Measurements from ENCODE around the gene CCDC172.

CCDC172 gene

DNA sequence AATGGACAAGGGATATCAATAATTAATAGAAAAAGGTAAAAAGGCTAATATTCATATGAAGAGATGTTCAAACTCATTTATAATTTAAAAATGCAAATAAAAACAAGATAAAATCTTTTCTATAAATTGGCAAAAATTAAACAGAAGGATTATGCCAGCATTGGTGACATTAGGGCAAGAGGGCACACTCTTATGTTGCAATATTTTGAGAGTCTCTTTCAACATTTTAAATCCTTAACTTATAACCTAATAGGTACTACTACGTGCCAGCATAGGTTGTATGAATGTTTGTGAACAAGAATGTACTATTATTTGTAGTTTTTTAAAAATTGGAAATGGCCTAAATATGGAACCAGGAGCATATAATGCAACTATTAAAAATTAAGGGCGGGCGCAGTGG is 78.6 kb downstream of the CCDC172 start:
- no peak for TF ChIP-seq CTCF (IDR thresholded peaks at IDR 0.05; ENCODE audit: extremely low read depth, missing control alignments)
- no peak for DNase-seq (ENCODE audit: low spot score)

DNA sequence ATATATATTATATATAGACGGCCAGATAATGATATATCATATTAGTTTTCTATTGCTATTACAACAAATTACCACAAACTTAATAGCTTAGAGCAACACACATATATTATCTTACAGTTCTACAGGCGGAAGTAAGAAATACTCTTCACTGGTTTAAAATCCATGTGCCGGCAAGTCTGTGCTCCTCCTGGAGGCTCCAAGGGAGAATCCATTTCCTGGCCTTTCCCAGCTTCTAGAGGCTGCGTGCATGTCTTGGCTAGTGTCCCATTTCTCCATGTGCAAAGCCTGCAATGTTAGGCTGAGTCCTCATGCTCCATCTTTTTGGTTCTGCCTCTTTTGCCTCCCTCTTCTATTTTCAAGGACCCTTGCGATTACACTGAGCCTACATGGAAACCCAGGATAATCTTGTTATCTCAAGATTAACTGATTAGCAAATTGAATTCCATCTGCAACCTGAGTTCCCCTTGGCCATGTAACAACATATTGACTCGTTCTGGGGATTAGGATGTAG is 79.5 kb downstream of the CCDC172 start:
- TF ChIP-seq CTCF (IDR thresholded peaks at IDR 0.05; ENCODE audit: extremely low read depth, missing control alignments): no peak

DNA sequence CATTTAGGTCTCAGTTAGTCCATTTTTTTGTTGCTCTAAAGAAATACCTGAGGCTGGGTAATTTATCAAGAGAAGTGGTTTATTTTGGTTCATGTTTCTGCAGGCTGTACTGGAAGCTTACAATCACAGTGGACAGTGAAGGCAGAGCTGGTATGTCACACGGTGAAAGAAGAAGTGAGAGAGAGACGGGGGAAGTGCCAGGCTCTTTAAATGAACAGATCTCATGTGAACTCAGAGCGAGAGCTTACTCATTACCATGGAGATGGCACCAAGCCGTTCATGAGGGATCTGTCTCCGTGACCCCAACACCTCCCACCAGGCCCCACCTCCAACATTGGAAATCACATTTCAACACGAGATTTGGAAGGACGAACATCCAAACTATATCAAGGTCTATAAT is 84.5 kb downstream of the CCDC172 start:
- no peak for DNase-seq (ENCODE audit: low spot score)

More for the DNA sequence above, 79.5 kb downstream of the CCDC172 start:
- no peak for DNase-seq (ENCODE audit: low spot score)

GRCh38 chr10:116410351-116410750 is 86.1 kb downstream of the CCDC172 start:
- no peak for DNase-seq (ENCODE audit: low spot score)
- TF ChIP-seq CTCF (IDR thresholded peaks at IDR 0.05; ENCODE audit: extremely low read depth, missing control alignments): no peak

More for the DNA sequence above, 84.5 kb downstream of the CCDC172 start:
- no peak for TF ChIP-seq CTCF (IDR thresholded peaks at IDR 0.05; ENCODE audit: extremely low read depth, missing control alignments)

GRCh38 chr10:116417821-116418220 is 93.6 kb downstream of the CCDC172 start:
- DNase-seq (ENCODE audit: low spot score): no peak

DNA sequence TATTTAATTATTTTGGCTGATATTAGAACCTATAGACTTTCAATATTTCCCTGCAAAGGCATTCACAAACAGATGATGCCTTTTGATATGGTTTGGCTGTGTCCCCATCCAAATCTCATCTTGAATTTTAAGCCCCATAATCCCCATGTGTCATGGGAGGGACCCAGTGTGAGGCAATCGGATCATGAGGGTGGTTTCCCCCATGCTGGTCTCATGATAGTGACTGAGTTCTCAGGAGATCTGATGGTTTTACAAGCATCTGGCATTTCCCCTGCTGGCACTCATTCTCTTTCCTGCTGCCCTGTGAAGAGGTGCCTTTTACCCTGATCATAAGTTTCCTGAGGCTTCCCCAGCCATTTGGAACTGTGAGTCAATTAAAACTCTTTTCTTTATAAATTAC is 94.1 kb downstream of the CCDC172 start:
- TF ChIP-seq CTCF (IDR thresholded peaks at IDR 0.05; ENCODE audit: extremely low read depth, missing control alignments): no peak
- no peak for DNase-seq (ENCODE audit: low spot score)

More at GRCh38 chr10:116417821-116418220, 93.6 kb downstream of the CCDC172 start:
- TF ChIP-seq CTCF (IDR thresholded peaks at IDR 0.05; ENCODE audit: extremely low read depth, missing control alignments): no peak

DNA sequence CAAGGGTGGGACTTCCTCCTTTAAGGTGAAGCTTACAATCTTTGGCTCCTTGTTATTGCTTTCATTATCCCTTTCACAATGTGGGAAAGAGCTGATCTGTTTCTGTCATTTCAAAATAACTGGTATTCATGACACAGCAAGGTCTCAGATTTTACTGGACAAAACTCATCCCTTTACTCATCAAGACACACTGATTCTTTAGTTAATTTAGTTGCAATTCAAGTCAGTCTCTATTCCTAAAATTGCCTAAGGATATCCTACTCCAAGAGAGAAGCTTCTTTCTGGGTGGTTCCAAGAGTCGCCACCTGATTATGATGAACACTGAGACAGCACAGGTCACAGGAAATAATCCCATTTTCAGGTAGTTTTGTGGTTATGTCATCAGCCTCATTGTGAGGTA is 97.6 kb downstream of the CCDC172 start:
- TF ChIP-seq CTCF (IDR thresholded peaks at IDR 0.05; ENCODE audit: extremely low read depth, missing control alignments): no peak
- no peak for DNase-seq (ENCODE audit: low spot score)

Data from GM20000 (cell line).